HL-60 (cell line): ENCODE measurements around the gene CDH3.

ENCODE experiments used
- GABPA ChIP-seq: IDR thresholded peaks from 2 replicates; pipeline ENCODE4 v1.6.1; 2012; ENCODE audit warnings: low read depth
- POLR2AphosphoS5 ChIP-seq: IDR thresholded peaks from 2 replicates; pipeline ENCODE4 v1.6.1; 2012; ENCODE audit warnings: low read depth
- REST ChIP-seq: IDR thresholded peaks from 2 replicates; pipeline ENCODE4 v1.6.1; 2012; ENCODE audit warnings: low read depth; ENCODE audit not compliant: insufficient replicate concordance
- SPI1 ChIP-seq: IDR thresholded peaks from 2 replicates; pipeline ENCODE4 v1.6.1; 2012; ENCODE audit warnings: low read depth, mild to moderate bottlenecking, borderline replicate concordance
- TF ChIP-seq, protein P1 (sequence below): IDR thresholded peaks from one replicate; pipeline ENCODE4 v1.5.1; 2011; ENCODE audit warnings: low read length, control low read depth, inconsistent platforms; ENCODE audit not compliant: insufficient read depth

- TF ChIP-seq GABPA (no peak), SPI1 (no peak), REST (no peak), POLR2AphosphoS5 (no peak)
- TF ChIP-seq, protein P1, sequence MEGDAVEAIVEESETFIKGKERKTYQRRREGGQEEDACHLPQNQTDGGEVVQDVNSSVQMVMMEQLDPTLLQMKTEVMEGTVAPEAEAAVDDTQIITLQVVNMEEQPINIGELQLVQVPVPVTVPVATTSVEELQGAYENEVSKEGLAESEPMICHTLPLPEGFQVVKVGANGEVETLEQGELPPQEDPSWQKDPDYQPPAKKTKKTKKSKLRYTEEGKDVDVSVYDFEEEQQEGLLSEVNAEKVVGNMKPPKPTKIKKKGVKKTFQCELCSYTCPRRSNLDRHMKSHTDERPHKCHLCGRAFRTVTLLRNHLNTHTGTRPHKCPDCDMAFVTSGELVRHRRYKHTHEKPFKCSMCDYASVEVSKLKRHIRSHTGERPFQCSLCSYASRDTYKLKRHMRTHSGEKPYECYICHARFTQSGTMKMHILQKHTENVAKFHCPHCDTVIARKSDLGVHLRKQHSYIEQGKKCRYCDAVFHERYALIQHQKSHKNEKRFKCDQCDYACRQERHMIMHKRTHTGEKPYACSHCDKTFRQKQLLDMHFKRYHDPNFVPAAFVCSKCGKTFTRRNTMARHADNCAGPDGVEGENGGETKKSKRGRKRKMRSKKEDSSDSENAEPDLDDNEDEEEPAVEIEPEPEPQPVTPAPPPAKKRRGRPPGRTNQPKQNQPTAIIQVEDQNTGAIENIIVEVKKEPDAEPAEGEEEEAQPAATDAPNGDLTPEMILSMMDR, result no peak
Observed at GRCh38 chr16:68626557-68626956, 18.6 kb upstream of the CDH3 start.
